CD4-positive, alpha-beta T cell treated with Interleukin-4 for 1 hour (primary cell): ENCODE results near the gene OSBPL3.

ENCODE experiments used
- DNase-seq, 2 donors: peaks; one replicate each; pipeline ENCODE4 v3.0.0-alpha.2; 2020 to 2022

The OSBPL3 gene

DNA sequence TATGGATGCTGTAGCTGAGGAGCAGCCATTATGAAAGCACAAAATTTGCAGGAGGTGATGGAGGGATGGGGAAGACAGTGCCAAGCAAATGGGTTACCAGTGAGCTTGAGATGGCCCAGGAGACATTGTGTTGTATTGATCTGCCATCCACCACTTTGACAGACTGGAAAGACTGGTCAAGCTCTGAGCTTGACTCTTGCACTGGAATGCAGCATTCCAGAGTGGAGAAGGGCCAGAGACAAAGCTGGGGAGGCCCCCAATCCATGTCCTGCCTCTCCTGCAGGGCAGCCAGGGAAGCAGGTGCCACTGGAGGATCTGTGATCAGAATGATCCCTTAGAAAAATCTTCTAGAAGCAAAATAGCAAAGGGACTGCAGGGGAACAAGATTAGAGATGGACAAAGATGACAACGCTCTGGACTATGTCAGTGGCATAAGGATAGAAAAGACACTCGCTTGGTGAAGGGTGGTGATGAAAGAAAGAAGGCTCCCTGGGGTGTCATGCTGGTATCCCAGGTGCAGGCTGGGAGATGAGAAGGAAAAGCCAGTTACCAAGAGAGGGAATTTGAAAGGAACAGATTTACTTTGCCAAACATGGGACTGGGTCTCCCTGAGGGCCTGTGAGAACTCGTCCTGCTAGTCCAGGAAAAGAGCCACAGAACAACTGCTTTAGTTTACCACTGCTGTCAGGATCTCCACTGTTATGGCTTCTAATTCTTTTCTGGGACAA lies 227.7 kb downstream of the OSBPL3 start:
- DNase-seq = no peak

DNA sequence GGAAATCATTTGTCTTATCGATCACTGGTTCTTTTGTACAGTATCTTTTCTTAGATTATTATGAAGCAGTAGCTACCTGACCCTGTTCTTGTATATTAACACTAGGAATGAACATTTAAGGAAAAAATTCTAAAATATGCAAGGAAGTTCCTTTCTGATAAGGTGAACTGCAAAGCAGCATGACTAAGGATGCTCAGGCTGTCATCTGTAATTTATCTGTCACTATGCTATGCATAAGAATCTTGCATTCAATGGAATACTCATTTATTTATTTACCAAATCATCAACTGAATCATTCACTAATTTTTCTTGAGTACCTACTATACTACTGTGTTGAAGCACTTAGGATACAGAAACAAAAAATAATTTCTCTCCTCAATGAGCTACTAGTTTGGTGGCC lies 228.5 kb downstream of the OSBPL3 start:
- DNase-seq = no peak

GRCh38 chr7:24750441-24751055 lies 229.4 kb downstream of the OSBPL3 start:
- DNase-seq = no peak

DNA sequence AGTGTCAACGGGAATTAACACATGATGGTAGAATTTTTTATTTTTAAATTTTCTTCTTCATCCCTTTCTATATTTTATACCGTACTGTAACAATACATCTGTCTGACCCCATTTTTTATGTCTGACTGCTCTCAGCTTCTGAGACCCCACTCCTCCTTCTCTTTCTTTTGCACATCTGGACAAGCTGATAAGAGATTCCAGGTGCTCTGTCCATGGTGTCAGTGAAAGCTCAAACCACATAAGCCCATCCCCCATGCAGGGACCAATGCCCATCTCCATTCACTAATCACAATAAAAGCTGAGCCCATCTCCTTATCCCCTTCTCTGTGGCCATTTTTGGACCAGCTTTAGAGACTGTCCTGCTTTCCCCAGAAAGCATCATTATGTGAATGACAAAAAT lies 231.5 kb downstream of the OSBPL3 start:
- DNase-seq = no peak
